Measurements from ENCODE around the gene USP53. TPM values are rescaled to one million over a fixed set of nuclear protein-coding genes. Genes with fewer than 3 reads are reported as not detected.
A peak's percentile ranks its signal among the peaks of the same experiment; 100 is the strongest.
"Not testable (repeated sequence)": the region's sequence is repeated elsewhere in the genome, so short reads cannot be mapped to it uniquely, and the experiment has no call there.

Gene USP53
- total and polyA plus RNA-seq, 5 donors from 2014 or later, result 8.0 to 17.3 (median 12.0) TPM

DNA sequence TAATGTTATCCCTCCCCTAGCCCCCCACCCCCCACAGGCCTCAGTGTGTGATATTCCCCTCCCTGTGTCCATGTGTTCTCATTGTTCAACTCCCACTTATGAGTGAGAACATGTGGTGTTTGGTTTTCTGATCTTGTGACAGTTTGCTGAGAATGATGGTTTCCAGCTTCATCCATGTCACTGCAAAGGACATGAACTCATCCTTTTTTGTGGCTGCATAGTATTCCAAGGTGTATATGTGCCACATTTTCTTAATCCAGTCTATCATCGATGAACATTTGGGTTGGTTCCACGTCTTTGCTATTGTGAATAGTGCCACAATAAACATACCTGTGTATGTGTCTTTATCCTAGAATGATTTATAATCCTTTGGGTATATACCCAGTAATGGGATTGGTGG, 38.5 kb downstream of the USP53 start:
- not testable (repeated sequence) for H3K27ac ChIP-seq (ENCODE audit: insufficient read depth, low read length, poor library complexity, severe bottlenecking); H3K27me3 ChIP-seq (ENCODE audit: control insufficient read depth, insufficient read depth, low read length); ATAC-seq (ENCODE audit: low read depth in 2 of 2); H3K9me3 ChIP-seq (ENCODE audit: control insufficient read depth in 2 of 2, low read length in 2 of 2); H3K4me1 ChIP-seq (ENCODE audit: control insufficient read depth, insufficient read depth, low read length, poor library complexity, severe bottlenecking); DNase-seq; H3K27me3 Mint-ChIP-seq; H3K4me3 ChIP-seq (ENCODE audit: low read depth, low read length); H3K4me3 Mint-ChIP-seq; H3K27ac Mint-ChIP-seq
- H3K4me1 Mint-ChIP-seq, result peaks cover 2 to 11% (median 9%) of the 10 kb centered on the region in 4 donors
- H3K36me3 ChIP-seq (ENCODE audit: control insufficient read depth, insufficient read depth, low read length), result peaks cover 28% of the 10 kb centered on the region
- peaks cover 0 to 15% (median 0%) of the 10 kb centered on the region in 7 donors for H3K9me3 Mint-ChIP-seq
- H3K36me3 Mint-ChIP-seq, result peaks cover 67% of the 10 kb centered on the region

DNA sequence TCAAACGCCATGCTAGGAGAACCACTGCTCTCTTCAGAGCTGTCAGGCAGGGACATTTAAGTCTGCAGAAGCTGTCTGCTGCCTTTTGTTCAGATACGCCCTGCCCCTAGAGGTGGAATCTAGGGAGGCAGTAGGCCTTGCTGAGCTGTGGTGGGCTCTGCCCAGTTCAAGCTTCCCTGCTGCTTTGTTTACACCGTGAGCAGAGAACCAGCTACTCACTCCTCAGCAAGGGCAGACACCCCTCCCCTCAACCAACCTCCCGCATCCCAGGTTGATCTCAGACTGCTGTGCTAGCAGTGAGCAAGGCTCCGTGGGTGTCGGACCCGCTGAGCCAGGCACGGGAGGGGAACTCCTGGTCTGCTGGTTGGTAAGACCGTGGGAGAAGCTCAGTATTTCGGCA, 42.7 kb downstream of the USP53 start:
- H3K4me3 Mint-ChIP-seq; ATAC-seq (ENCODE audit: low read depth in 2 of 2); H3K27ac ChIP-seq (ENCODE audit: insufficient read depth, low read length, poor library complexity, severe bottlenecking); H3K4me1 Mint-ChIP-seq; H3K4me3 ChIP-seq (ENCODE audit: low read depth, low read length); H3K27me3 ChIP-seq (ENCODE audit: control insufficient read depth, insufficient read depth, low read length); H3K27ac Mint-ChIP-seq; H3K4me1 ChIP-seq (ENCODE audit: control insufficient read depth, insufficient read depth, low read length, poor library complexity, severe bottlenecking); H3K27me3 Mint-ChIP-seq; H3K9me3 ChIP-seq (ENCODE audit: control insufficient read depth in 2 of 2, low read length in 2 of 2); DNase-seq: not testable (repeated sequence)
- Mint-ChIP-seq H3K9me3 (peaks cover 0 to 15% (median 0%) of the 10 kb centered on the region in 7 donors), H3K36me3 (peaks cover 59% of the 10 kb centered on the region)
- H3K36me3 ChIP-seq (ENCODE audit: control insufficient read depth, insufficient read depth, low read length), result peaks cover 55% of the 10 kb centered on the region

DNA sequence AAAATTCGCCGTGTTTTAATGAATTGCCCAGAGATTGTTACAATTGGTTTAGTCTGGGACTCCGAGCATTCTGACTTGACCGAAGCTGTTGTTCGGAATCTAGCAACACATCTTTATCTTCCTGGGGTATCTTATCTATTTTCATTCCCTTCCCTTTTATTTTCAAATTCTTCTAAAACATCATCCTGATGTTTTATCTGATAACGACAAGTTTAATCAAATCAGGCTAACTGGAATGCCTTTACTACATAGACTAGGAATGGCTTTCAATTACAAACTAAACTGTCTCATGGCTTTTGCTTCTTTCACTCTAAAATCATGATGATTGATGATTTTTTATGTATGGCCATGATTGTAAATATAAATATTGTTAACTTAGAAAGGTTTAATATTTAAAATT, 48.0 kb downstream of the USP53 start:
- Mint-ChIP-seq H3K27me3 (no peaks in the 10 kb centered on the region), H3K4me3 (no peak overlapping the region), H3K4me1 (peaks cover 0 to 4% (median 2%) of the 10 kb centered on the region in 4 donors), H3K36me3 (peaks cover 36% of the 10 kb centered on the region), H3K9me3 (peaks cover 0 to 5% (median 0%) of the 10 kb centered on the region in 7 donors), H3K27ac (no peak overlapping the region)
- Histone ChIP-seq H3K4me3 (ENCODE audit: low read depth, low read length) (no peak overlapping the region), H3K36me3 (ENCODE audit: control insufficient read depth, insufficient read depth, low read length) (peaks cover 61% of the 10 kb centered on the region), H3K27ac (ENCODE audit: insufficient read depth, low read length, poor library complexity, severe bottlenecking) (no peak overlapping the region), H3K9me3 (ENCODE audit: control insufficient read depth in 2 of 2, low read length in 2 of 2) (no peaks in the 10 kb centered on the region), H3K27me3 (ENCODE audit: control insufficient read depth, insufficient read depth, low read length) (no peaks in the 10 kb centered on the region), H3K4me1 (ENCODE audit: control insufficient read depth, insufficient read depth, low read length, poor library complexity, severe bottlenecking) (no peaks in the 10 kb centered on the region)
- ATAC-seq (ENCODE audit: low read depth in 2 of 2) (no peak), DNase-seq (no peak)

DNA sequence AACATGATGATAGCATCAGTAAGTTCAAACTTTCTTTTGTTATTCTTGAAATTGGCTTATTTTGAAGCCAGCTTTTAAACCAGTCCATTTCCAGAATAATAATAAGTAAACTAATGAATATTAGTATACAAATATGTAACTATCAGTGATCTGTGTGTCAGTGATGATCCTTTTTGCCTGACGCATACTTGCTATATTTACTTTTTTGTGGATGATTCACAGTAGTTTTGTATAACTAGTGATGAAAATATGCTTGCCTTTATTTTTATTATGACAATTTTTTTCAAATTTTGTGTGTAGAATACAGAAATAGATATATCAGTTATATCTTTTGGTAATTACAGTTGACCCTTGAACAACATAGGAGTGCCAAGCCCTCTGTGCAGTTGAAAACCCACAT, 49.5 kb downstream of the USP53 start:
- no peaks in the 10 kb centered on the region for H3K9me3 ChIP-seq (ENCODE audit: control insufficient read depth in 2 of 2, low read length in 2 of 2)
- no peaks in the 10 kb centered on the region for H3K27me3 ChIP-seq (ENCODE audit: control insufficient read depth, insufficient read depth, low read length)
- H3K36me3 Mint-ChIP-seq, result peaks cover 45% of the 10 kb centered on the region

DNA sequence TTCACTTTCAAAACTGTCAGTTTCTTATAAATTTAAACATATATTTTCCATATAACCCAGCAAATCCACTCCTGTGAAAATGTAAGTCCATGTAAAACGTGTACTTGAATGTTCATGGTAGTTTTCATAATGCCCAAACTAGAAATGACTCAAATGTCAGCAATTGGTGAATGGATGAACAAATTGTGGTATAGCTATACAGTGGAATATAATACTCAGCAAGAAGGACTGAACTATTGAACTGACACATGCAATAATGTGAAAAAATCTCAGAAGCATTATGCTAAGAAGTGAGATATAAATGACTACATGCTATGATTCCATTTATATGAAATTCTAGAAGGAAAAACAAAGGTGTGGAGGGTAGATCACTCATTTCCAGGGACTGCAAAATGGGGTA, 52.2 kb downstream of the USP53 start:
- Mint-ChIP-seq H3K4me3 (no peak overlapping the region), H3K4me1 (peaks cover 0 to 8% (median 0%) of the 10 kb centered on the region in 4 donors), H3K27ac (peak overlapping the region in 1 of 3 donors; percentile 2), H3K9me3 (peaks cover 0 to 6% (median 0%) of the 10 kb centered on the region in 7 donors), H3K36me3 (peaks cover 42% of the 10 kb centered on the region), H3K27me3 (no peaks in the 10 kb centered on the region)
- Histone ChIP-seq H3K4me1 (ENCODE audit: control insufficient read depth, insufficient read depth, low read length, poor library complexity, severe bottlenecking) (no peaks in the 10 kb centered on the region), H3K27me3 (ENCODE audit: control insufficient read depth, insufficient read depth, low read length) (no peaks in the 10 kb centered on the region), H3K27ac (ENCODE audit: insufficient read depth, low read length, poor library complexity, severe bottlenecking) (no peak overlapping the region), H3K9me3 (ENCODE audit: control insufficient read depth in 2 of 2, low read length in 2 of 2) (no peaks in the 10 kb centered on the region), H3K4me3 (ENCODE audit: low read depth, low read length) (no peak overlapping the region), H3K36me3 (ENCODE audit: control insufficient read depth, insufficient read depth, low read length) (peaks cover 39% of the 10 kb centered on the region)
- DNase-seq, result no peak
- no peak for ATAC-seq (ENCODE audit: low read depth in 2 of 2)

More for the DNA sequence above, 49.5 kb downstream of the USP53 start:
- H3K9me3 Mint-ChIP-seq, result peaks cover 0 to 6% (median 0%) of the 10 kb centered on the region in 7 donors
- no peak overlapping the region for H3K4me3 Mint-ChIP-seq
- Histone ChIP-seq H3K27ac (ENCODE audit: insufficient read depth, low read length, poor library complexity, severe bottlenecking) (no peak overlapping the region), H3K36me3 (ENCODE audit: control insufficient read depth, insufficient read depth, low read length) (peaks cover 57% of the 10 kb centered on the region), H3K4me3 (ENCODE audit: low read depth, low read length) (no peak overlapping the region), H3K4me1 (ENCODE audit: control insufficient read depth, insufficient read depth, low read length, poor library complexity, severe bottlenecking) (no peaks in the 10 kb centered on the region)
- ATAC-seq (ENCODE audit: low read depth in 2 of 2) (no peak), DNase-seq (no peak)
- peaks cover 0 to 6% (median 2%) of the 10 kb centered on the region in 4 donors for H3K4me1 Mint-ChIP-seq
- H3K27me3 Mint-ChIP-seq, result no peaks in the 10 kb centered on the region
- H3K27ac Mint-ChIP-seq, result no peak overlapping the region

DNA sequence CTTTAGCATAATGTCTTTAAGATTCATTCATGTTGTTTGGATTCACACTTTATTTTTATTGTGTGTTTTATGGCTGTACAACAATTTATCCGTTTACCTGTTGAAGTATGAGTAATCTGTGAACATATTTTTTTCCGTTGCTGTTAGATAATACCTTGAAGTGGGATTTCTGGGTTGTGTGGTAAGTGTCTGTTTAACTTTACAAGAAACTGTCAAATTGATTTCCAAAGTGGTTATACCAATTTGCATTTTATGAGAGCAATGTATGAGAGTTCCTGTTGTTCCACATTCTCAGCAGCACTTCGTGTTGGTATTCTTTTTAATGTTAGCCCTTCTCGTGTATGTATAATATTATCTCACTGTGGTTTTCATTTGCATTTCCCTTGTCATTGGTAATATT, 53.6 kb downstream of the USP53 start:
- H3K4me3 ChIP-seq (ENCODE audit: low read depth, low read length), result no peak overlapping the region
- H3K9me3 Mint-ChIP-seq, result peaks cover 0 to 6% (median 0%) of the 10 kb centered on the region in 7 donors
- no peak overlapping the region for H3K4me3 Mint-ChIP-seq
- H3K9me3 ChIP-seq (ENCODE audit: control insufficient read depth in 2 of 2, low read length in 2 of 2), result no peaks in the 10 kb centered on the region
- ATAC-seq (ENCODE audit: low read depth in 2 of 2) (no peak), DNase-seq (no peak)
- peaks cover 43% of the 10 kb centered on the region for H3K36me3 Mint-ChIP-seq
- H3K4me1 ChIP-seq (ENCODE audit: control insufficient read depth, insufficient read depth, low read length, poor library complexity, severe bottlenecking), result no peaks in the 10 kb centered on the region
- H3K4me1 Mint-ChIP-seq, result peaks cover 0 to 8% (median 0%) of the 10 kb centered on the region in 4 donors
- peak overlapping the region in 1 of 3 donors; percentile 44 for H3K27ac Mint-ChIP-seq
- H3K36me3 ChIP-seq (ENCODE audit: control insufficient read depth, insufficient read depth, low read length), result peaks cover 32% of the 10 kb centered on the region
- H3K27me3 ChIP-seq (ENCODE audit: control insufficient read depth, insufficient read depth, low read length), result no peaks in the 10 kb centered on the region
- H3K27ac ChIP-seq (ENCODE audit: insufficient read depth, low read length, poor library complexity, severe bottlenecking), result no peak overlapping the region
- no peaks in the 10 kb centered on the region for H3K27me3 Mint-ChIP-seq

DNA sequence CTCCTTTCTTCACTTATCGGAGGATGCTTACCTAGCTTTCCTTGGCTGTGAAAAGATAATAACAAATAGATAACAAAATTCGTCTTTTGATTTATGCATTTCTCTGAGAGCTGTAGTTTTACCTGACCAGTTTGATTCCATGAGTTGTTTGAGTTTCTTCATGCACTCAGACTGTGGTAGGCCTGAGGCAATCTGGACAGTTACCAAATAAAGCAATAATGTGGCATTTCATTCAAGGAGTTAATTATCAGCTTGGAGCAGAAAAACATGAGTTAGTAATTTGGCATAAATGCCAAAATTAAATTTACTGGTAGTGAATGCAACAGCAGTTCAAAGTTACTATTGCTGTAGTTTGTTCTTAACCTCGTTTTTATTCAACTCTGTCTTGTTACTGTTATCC, 56.0 kb downstream of the USP53 start:
- no peaks in the 10 kb centered on the region for H3K4me1 ChIP-seq (ENCODE audit: control insufficient read depth, insufficient read depth, low read length, poor library complexity, severe bottlenecking)
- no peak for DNase-seq
- Mint-ChIP-seq H3K27ac (no peak overlapping the region), H3K4me3 (no peak overlapping the region), H3K9me3 (peaks cover 0 to 6% (median 3%) of the 10 kb centered on the region in 7 donors), H3K4me1 (peaks cover 0 to 10% (median 0%) of the 10 kb centered on the region in 4 donors), H3K36me3 (peaks cover 56% of the 10 kb centered on the region), H3K27me3 (no peaks in the 10 kb centered on the region)
- H3K4me3 ChIP-seq (ENCODE audit: low read depth, low read length), result no peak overlapping the region
- ATAC-seq (ENCODE audit: low read depth in 2 of 2), result no peak
- H3K27ac ChIP-seq (ENCODE audit: insufficient read depth, low read length, poor library complexity, severe bottlenecking), result no peak overlapping the region
- no peaks in the 10 kb centered on the region for H3K9me3 ChIP-seq (ENCODE audit: control insufficient read depth in 2 of 2, low read length in 2 of 2)
- H3K27me3 ChIP-seq (ENCODE audit: control insufficient read depth, insufficient read depth, low read length), result no peaks in the 10 kb centered on the region
- peaks cover 29% of the 10 kb centered on the region for H3K36me3 ChIP-seq (ENCODE audit: control insufficient read depth, insufficient read depth, low read length)

DNA sequence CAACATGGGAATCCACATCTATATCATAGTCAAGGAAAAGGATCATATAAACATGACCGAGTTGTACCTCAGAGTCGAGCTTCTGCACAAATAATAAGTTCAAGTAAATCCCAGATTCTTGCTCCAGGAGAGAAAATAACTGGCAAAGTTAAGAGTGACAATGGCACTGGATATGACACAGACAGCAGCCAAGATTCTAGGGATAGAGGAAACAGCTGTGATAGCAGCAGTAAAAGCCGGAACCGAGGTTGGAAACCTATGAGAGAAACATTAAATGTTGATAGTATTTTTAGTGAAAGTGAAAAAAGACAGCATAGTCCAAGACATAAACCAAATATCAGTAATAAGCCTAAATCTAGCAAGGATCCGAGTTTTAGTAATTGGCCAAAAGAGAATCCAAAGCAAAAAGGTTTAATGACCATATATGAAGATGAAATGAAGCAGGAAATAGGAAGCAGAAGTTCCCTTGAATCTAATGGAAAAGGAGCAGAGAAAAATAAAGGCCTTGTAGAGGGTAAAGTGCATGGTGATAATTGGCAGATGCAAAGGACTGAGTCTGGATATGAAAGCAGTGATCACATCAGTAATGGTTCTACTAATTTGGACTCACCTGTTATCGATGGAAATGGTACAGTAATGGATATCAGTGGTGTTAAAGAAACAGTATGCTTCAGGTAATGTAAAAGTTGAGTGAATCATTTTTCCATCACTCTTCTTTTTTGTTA, 59.0 kb downstream of the USP53 start:
- Mint-ChIP-seq H3K27me3 (no peaks in the 10 kb centered on the region), H3K9me3 (peaks cover 0 to 5% (median 0%) of the 10 kb centered on the region in 7 donors), H3K4me3 (no peak overlapping the region), H3K27ac (peak overlapping the region in 1 of 3 donors; percentile 4), H3K36me3 (peaks cover 40% of the 10 kb centered on the region), H3K4me1 (peaks cover 0 to 4% (median 0%) of the 10 kb centered on the region in 4 donors)
- Histone ChIP-seq H3K36me3 (ENCODE audit: control insufficient read depth, insufficient read depth, low read length) (peaks cover 18% of the 10 kb centered on the region), H3K27ac (ENCODE audit: insufficient read depth, low read length, poor library complexity, severe bottlenecking) (no peak overlapping the region), H3K9me3 (ENCODE audit: control insufficient read depth in 2 of 2, low read length in 2 of 2) (no peaks in the 10 kb centered on the region), H3K4me1 (ENCODE audit: control insufficient read depth, insufficient read depth, low read length, poor library complexity, severe bottlenecking) (no peaks in the 10 kb centered on the region), H3K4me3 (ENCODE audit: low read depth, low read length) (no peak overlapping the region), H3K27me3 (ENCODE audit: control insufficient read depth, insufficient read depth, low read length) (no peaks in the 10 kb centered on the region)
- ATAC-seq (ENCODE audit: low read depth in 2 of 2) (no peak), DNase-seq (no peak)
